Activated naive CD4-positive, alpha-beta T cell treated with anti-CD3 and anti-CD28 coated beads, Interleukin-2, amount 50 U/mL, for 16 hours (primary cell): Measurements from ENCODE around the gene AKAP10.
"Not testable (repeated sequence)": the region's sequence is repeated elsewhere in the genome, so short reads cannot be mapped to it uniquely, and the experiment has no call there.

ENCODE experiments used
- DNase-seq: peaks from one replicate; pipeline ENCODE4 v3.0.0-alpha.2; 2020

The AKAP10 gene

GRCh38 chr17:19978209-19978802 is 678 bp upstream of the AKAP10 start:
- DNase-seq: peak; percentile 43

- no peak for DNase-seq
Observed at GRCh38 chr17:19975601-19976000, 2.0 kb downstream of the AKAP10 start.

GRCh38 chr17:19973156-19973555 is 4.5 kb downstream of the AKAP10 start:
- no peak for DNase-seq

GRCh38 chr17:19962954-19963353 is 14.7 kb downstream of the AKAP10 start:
- not testable (repeated sequence) for DNase-seq

GRCh38 chr17:19958023-19958422 is 19.6 kb downstream of the AKAP10 start:
- DNase-seq: no peak

GRCh38 chr17:19955099-19955498 is 22.5 kb downstream of the AKAP10 start:
- DNase-seq: no peak

GRCh38 chr17:19951411-19951810 is 26.2 kb downstream of the AKAP10 start:
- not testable (repeated sequence) for DNase-seq

GRCh38 chr17:19950624-19951195 is 26.9 kb downstream of the AKAP10 start:
- not testable (repeated sequence) for DNase-seq

GRCh38 chr17:19948116-19948943 is 29.3 kb downstream of the AKAP10 start:
- no peak for DNase-seq

- no peak for DNase-seq
Observed at GRCh38 chr17:19946921-19947320, 30.7 kb downstream of the AKAP10 start.

GRCh38 chr17:19945009-19945626 is 32.5 kb downstream of the AKAP10 start:
- no peak for DNase-seq

GRCh38 chr17:19943599-19943998 is 34.0 kb downstream of the AKAP10 start:
- no peak for DNase-seq

- DNase-seq: no peak
Observed at GRCh38 chr17:19943026-19943425, 34.6 kb downstream of the AKAP10 start.

- no peak for DNase-seq
Observed at GRCh38 chr17:19940722-19941464, 36.7 kb downstream of the AKAP10 start.

- no peak for DNase-seq
Observed at GRCh38 chr17:19939993-19940721, 37.5 kb downstream of the AKAP10 start.

GRCh38 chr17:19938736-19939135 is 38.9 kb downstream of the AKAP10 start:
- DNase-seq: no peak

- DNase-seq: no peak
Observed at GRCh38 chr17:19937522-19937921, 40.1 kb downstream of the AKAP10 start.

GRCh38 chr17:19935169-19935568 is 42.5 kb downstream of the AKAP10 start:
- DNase-seq: no peak

- DNase-seq: no peak
Observed at GRCh38 chr17:19933628-19934027, 44.0 kb downstream of the AKAP10 start.

- DNase-seq: no peak
Observed at GRCh38 chr17:19933221-19933620, 44.4 kb downstream of the AKAP10 start.

- no peak for DNase-seq
Observed at GRCh38 chr17:19928299-19928698, 49.3 kb downstream of the AKAP10 start.
